GM18907 (cell line): ENCODE measurements around the gene PCTP.

Source experiments
- ATAC-seq: cut with Tn5 transposase; IDR thresholded peaks from one replicate; pipeline ENCODE4 v1.9.1; 2021; ENCODE audit warnings: mild to moderate bottlenecking, moderate library complexity; ENCODE audit not compliant: unreplicated experiment

Gene PCTP

DNA sequence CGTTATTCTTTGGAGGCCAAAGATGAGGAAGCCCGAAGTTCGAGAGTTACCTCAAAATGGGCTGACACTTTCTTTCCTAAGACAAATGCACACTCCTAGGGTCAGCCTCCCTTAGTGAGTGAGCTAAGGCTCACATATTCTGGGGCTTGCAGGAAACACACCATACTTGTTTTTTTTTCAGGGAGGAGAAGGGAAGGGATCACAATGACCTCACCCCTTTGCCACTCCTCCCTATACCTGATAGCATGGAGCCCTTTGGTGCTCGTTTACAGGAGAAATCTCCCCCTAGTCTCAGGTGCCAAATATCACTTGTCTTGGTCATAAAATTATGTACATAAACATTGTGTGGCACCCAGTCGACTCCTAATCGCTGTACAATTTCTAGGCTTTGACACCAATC, 23.6 kb upstream of the PCTP start:
- no peak for ATAC-seq

DNA sequence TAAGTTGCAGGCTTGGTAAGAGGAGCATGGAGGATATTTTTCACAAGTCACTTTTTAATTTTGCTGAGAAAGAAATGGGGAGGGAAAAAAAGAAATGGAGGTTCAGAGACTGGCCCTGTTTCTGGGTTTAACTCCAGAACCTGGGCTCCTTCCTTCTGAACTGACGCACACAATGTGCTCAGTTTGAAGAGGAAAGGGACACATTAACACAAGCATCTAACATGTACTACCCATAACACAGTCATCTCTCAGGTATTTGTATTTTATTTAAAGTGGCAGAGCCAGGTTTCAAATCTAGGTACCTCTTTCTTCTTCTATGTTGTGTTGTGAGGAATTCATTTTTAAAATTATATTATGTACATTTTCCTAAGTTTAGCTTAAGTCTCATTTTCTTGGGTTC, 22.9 kb upstream of the PCTP start:
- no peak for ATAC-seq

DNA sequence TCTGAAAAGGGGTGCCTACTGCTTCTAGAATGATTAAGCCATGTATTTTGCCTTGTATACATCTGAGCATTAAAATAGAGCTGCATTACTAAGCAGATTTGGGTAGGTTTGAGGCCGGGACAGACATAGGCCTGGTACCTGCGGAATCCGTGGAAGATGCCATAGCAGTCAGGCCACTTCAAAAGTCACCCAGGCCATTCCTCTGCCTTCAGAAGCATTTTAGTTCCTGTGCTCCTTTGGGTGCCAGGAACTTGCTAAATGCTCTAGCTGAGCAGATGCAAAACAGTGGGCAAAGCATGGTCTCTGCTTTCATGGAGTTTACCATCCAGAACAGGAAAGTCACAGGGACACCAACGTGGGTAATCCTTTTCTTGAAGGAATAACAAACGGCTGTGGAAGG, 22.5 kb upstream of the PCTP start:
- ATAC-seq = no peak

DNA sequence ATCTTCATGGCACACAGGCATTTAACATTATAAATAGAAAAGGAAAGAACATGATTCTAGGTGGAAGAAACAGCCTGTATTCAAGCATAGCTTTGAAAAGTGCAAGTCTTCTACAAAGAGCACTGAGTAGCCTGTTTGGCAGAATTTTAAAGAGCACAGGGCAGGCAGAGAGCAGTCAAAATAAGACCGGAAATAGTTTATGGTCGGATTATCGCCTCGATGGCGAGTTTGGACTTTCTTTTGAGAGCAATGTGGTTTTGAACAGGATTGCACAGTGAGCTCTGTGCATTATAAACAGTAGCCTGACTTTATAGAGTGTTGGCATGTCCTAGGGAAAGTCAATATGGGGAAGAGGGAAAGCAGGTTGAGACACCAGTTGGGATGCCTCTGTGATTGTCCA, 22.0 kb upstream of the PCTP start:
- ATAC-seq = no peak

DNA sequence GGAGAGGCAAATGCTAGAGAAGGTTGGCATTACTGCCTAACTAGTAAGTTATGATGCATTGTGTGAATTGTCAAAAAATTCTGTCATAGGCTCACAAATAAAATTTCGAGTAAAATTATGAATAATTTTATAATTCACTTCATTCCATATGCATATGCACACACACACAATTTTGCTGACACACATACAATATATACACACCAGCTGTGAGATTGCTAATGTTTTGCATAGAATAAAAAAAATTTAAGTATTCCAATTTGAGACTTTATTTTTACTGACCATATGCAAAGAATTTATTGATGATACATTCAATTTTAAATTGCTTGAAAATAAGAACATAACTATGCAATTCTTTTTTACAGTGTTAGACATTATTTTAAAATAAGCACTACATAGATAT, 21.4 kb upstream of the PCTP start:
- no peak for ATAC-seq

DNA sequence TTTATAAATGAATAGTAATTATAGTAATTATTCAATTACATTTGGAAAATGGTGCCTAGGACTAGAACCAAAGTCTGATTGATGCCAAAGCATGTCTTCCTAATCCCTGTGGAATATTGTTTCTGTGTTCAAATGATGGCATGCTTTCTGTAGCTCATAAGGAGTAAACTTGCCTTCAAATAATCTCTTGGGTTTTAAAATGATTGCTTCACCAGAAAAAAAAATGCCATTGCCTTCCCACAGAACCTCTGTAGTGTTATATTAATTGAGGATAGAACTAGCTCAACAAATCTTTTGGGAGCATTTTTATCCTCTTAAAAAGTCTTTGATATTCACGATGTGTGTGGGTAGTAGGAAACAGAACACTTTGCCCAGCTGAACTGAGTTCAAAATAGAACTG, 20.5 kb upstream of the PCTP start:
- ATAC-seq = no peak

DNA sequence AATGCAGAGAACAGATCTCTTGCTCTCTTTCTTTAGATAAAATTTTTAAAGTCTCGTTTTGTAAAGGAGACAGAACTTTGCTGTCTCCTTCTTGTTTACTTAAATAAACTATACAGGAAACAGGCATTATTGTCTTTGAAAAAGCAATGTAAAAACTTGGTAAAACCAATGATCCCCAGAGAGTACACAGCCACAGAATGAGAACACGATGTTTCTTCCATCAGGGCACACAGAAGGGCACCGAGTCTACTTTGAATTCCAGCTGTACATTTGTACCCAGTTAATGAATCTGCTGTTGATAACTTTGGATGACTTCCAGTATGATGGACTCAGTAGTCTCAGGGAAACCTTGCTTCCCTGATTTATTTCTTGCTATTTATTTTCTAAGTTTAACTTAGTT, 20.0 kb upstream of the PCTP start:
- no peak for ATAC-seq

DNA sequence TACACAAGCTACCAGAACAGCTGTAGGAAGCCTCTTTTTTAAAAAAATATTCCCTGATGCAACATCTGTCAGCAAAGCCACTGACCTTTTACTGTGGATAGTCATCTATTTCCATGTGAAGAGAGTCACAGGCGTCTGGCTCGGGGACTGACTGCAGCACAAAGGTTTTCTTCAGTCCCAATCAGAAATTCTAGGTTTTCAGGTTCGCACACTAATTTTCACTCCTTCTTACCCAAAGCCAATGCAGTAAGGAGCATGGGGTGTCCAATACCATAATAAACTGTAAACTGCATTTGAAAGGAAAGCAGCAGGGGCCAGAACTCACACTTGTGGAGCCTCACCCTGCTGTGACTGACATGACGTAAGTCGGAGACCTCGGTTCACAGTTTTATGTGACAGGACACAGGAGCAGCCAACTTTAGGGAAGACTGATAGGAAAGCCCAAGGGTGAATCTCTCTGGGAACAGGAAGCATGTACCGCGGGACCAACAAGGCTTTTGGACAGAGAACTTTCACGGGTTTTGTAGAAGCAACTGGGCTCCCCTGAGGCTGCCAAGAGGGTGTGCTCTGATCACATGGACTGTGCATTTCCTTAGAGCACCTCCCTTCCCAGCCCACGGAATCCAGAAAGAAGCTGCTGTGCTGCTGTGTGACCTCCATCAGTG, 19.1 kb upstream of the PCTP start:
- no peak for ATAC-seq

DNA sequence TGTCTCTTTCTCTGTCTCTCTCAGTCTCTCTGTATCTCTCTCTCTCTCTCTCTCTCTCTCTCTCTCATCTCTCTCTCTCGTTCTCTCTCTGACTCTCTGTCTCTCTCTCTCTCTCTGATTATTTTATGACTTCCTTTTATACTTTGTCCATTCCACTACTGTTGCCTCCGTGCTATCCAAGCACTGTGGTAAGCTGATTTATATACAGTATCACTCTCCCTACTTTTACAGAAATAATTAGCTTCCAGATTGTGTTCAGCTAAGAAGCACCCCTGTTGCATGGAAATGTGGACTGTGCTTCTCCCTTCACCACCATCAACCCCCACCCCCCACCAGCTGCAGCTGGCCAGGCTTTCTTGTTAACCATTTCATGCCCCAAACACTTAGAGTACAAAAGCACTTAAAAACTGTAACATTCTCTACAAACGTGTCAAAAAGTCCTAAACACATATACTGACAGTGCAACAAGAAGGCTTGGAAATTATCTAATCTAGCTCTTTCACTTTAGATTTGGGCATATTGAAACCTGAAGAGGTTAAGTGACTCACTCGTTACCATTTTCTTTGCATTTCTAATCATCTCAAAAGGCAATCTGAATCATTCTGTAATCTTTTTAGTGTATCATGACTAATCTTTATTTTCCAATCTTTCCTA, 16.6 kb upstream of the PCTP start:
- no peak for ATAC-seq

DNA sequence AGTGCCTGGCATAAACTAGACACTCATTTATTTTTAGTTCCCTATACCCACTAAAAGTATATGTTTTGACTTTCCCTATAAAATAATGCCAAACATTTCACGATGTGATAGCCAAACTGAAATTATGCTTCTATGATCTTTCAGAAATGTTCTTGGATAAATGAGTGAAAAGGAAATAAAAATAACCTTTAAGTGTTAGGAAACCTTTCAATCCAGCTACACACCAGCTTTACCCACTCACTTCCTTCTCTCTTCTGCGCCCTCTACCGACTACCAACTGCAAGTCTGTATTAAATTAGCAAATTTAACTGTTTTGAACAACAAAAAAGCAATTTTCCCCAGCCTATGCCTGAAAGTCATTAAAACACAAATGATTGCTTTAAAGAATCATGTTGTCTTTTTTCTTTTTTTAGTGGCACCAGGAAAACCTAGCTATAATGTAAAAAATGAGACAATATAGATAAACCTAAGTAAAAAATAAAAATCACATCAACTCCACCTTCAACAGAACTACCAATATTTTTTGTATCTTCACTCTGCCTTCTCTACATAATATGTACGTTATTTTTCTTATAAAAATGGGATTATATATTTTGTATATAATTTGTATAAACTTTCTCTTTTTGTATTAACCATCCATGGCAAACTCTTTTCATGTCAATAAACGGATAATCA, 15.0 kb upstream of the PCTP start:
- no peak for ATAC-seq

DNA sequence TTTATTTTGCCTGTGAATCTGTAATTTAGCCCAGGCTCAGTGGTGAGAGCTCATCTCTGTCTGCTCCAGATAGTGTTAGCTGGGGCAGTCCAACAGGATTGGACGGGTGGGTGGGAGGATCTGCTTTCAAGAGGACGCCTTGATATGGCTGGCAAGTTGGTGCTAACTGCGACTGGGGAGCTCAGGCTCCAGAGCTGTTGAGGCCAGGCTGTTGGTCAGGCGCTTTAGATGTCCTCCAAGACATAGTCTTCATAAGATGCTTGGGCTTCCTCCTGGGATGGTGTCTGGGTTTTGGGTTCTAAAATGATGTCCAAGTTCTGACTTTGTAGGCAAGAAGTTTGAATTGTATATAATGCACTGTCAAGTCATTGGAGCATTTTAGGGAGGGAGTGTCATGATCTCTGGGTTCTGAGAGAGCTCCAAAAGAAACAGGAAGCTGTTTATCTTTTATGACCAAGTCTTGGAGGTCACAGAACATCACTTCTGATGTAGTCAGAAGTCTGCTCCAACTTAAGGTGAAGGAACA, 12.8 kb upstream of the PCTP start:
- no peak for ATAC-seq

DNA sequence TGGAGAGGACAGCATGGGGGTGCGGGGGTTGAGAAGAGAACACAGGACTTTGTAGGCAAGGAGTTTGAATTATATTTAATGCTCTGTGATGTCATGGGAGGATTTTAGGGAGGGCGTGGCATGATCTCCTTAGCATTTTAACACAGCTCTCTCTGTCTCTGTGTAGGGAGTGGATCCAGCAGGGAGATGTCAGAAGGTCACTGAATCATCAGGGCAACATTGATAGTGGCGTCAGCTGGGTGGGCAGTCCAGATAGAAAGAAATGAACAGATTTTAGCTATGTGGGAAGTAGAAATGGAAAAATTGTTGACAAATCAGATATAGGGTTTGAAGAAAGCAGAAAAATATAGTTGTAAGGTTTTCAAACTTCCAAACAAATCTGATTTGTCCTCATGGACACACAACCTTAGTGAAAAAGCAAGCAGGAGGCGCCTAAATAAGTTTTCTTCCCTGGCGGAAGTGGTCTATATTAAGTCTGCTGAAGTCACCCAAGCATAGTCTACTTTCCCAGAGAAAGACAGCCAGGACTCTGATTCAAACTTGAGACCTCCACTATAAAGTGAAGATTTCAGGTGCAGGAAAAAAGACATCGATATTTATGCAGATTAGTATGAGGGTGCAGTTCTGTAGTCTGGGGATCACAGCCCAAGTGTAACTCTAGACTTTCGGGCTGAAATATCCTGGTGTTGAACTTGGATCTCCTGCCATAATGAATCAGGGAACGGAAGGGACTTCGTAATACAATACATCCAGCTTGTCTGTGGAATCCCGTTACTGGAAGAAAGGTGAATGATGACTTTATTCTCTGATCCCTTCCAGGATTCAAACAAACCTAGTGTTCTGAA, 10.1 kb upstream of the PCTP start:
- no peak for ATAC-seq

DNA sequence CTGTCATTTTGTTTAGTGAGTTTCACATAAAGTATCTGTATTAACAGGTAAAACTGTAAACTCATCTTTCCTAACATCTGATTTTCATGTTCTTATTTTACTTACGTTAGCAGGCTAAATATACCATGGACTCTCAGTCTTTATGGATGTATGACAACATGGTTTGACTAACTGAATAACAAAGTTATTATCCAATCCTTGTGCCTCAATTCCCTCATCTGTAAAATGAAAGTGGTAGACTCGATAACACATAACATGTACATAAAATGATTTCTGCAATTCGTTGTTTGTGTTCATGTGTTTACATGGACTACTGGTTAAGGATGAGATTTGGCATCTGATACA, 9.5 kb upstream of the PCTP start:
- ATAC-seq = no peak

DNA sequence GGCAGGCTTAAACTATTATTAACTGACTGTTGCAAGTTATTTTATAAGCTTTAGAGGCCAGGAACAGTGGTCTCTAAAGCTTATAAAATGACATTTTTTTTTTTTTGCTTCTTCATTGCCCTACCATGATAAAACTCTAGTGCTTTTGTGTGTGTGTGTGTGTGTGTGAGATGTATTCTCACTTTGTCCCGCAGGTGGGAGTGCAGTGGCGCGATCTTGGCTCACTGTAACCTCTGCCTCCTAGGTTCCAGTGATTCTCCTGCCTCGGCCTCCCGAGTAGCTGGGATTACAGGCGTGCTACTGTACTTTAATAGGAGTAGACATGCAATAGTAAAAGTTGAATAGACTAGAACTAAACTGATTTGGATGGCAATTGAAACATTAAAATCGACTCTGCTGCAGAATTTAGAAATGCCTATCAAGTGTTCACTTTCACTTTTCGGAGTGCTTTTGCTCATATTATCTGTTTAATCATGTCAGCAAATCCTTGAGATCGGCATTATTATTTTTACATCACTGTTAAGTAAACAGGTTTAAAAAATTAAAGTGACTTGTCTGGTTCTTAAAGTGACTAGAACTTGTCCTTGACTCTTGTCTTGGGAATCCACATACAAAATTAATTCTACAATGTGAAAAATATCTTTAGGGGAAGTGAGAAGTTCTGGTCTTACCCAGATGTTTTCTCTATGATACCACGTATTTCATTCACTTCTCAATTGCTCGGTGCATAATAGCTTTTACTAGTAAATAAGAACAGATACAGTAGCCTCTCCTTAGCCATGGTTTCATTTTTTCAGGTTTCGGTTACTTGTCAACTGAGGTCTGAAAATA, 8.4 kb upstream of the PCTP start:
- peak; percentile 94 for ATAC-seq

DNA sequence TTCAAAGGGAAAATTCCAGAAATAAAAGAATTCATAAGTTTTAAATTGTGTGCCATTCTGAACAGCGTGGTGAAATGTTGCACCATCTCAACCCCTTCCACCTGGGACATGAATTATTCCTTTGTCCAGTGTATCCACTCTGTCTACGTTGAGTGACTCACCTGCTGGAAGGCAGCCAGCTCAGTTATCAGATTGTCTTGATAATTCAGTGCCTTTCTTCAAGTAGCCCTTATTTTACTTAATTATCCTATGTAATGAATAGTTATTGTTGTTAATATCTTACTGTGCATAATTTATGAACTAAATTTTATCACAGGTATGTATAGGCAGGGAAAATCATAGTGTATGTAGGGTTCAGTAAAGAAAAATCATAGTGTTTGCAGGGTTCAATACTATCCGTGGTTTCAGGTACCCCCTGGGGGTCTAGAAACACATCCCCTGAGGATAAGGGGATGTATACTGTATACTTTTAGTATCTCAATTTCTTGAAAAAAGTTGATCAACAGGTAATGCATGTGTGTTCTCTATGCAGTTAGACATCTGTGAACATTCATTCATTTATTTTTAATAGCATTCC, 7.7 kb upstream of the PCTP start:
- ATAC-seq = peak; percentile 38

DNA sequence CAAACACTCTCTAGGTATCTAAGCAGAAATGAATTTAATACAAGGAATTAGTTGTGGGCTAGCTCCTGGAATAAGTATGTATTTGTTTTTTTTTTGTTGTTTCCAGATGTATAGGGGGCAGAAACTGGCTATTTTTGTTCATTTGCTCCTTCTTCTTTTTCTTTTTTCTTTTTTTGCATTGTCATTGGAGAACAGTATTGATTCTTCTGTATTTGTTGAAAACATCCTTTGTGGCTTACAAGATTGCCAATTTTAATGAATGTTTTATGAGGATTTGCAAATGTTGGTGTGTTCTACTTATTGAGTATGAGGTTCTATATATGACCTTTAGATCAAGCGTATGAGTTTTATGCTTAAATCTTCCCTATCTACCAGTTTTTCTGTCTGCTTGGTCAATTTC, 5.6 kb upstream of the PCTP start:
- no peak for ATAC-seq

DNA sequence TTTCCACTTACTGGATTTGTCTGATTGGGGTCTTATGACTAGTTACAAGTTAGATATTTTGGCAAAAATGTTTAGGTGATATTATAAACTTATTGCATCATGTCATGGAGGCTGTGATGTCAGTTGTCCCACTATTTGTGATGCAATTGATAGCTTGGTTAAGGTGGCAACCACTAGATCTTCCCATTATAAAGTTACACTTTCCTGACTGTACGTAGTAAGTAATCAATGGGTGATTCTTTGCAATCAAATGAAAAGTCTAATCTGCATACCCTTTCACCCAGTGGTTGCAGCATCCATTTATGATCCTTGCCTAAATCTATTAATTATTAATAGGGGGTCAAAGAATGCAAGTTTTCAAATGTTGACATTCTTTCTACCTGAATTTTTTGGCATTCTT, 4.4 kb upstream of the PCTP start:
- no peak for ATAC-seq

DNA sequence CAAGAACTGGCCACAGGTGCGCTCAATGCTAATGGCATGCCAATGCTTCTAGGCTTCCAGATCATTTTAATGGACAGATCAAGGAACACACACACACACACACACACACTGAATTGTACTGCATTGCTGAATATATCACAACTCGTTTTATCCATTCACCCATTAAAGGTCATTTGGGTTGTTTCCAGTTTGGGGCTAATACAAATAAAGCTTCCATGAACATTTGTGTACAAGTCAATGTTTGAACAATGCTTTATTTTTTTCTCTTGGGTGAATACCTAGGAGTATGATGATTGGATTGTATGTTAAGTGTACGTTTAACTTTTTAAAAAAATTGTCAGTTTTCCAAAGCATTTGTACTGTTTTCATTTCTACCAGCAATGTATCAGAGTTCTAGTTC, 3.6 kb upstream of the PCTP start:
- ATAC-seq = no peak

DNA sequence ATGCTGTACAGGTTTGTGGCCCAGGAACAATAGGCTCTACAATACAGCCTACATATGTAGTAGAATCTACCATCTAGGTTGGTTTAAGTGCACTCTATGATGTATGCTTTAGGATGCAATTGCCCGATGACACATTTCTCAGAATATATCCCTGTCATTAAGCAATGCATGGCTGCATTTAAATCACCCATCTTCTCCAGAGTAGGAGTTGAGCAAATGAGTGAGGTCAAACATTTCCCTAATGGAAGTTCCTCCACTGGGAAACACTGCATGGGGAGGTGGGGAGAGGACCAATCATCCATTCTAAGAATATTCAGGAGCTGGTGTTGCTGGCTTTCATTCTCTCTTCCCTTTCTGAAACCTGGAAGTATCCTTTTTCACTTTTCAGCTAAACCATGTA, 2.0 kb upstream of the PCTP start:
- no peak for ATAC-seq

DNA sequence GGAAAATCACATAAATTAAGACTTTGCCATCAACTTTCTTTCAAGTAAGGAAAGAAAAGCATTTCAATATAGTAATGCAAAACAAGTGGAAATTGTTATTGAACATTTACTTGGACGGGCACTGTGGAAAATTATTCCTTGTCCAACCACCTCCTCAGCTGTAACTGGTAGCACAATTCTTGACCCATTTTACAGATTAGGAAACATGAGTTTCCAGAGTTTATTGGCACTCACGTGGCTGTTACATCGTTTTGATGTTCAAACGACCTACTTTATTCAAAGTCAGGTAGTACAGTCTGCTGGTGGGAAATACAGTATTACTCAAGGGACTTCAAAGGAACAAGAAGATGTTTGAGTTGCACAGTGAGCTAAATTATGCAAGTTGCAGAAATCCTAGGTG, 866 bp upstream of the PCTP start:
- ATAC-seq = no peak
